HG02759 (cell line): ENCODE measurements around the gene MRNIP.
"Not testable (repeated sequence)": the region's sequence is repeated elsewhere in the genome, so short reads cannot be mapped to it uniquely, and the experiment has no call there.

Source experiments
- ATAC-seq: cut with Tn5 transposase; IDR thresholded peaks from one replicate; pipeline ENCODE4 v1.9.1; 2021; ENCODE audit warnings: mild to moderate bottlenecking, moderate library complexity; ENCODE audit not compliant: unreplicated experiment

The MRNIP gene

GRCh38 chr5:179840766-179841165, 17.9 kb downstream of the MRNIP start:
- no peak for ATAC-seq

GRCh38 chr5:179840321-179840720, 18.3 kb downstream of the MRNIP start:
- ATAC-seq: no peak

- no peak for ATAC-seq
These were observed 19.0 kb downstream of the MRNIP start for GRCh38 chr5:179839328-179840256.

- no peak for ATAC-seq
These were observed 21.3 kb downstream of the MRNIP start for GRCh38 chr5:179837076-179838011.

- ATAC-seq: no peak
These were observed 22.2 kb downstream of the MRNIP start for GRCh38 chr5:179836225-179837019.

- not testable (repeated sequence) for ATAC-seq
These were observed 23.7 kb downstream of the MRNIP start for GRCh38 chr5:179834871-179835270.

- no peak for ATAC-seq
These were observed 24.5 kb downstream of the MRNIP start for GRCh38 chr5:179834120-179834519.

GRCh38 chr5:179833709-179834070, 24.9 kb downstream of the MRNIP start:
- ATAC-seq: no peak

- no peak for ATAC-seq
These were observed 25.4 kb downstream of the MRNIP start for GRCh38 chr5:179833056-179833708.

GRCh38 chr5:179832039-179832745, 26.4 kb downstream of the MRNIP start:
- no peak for ATAC-seq

GRCh38 chr5:179830818-179831468, 27.7 kb downstream of the MRNIP start:
- ATAC-seq: no peak

- no peak for ATAC-seq
These were observed 28.7 kb downstream of the MRNIP start for GRCh38 chr5:179829732-179830435.

- no peak for ATAC-seq
These were observed 29.7 kb downstream of the MRNIP start for GRCh38 chr5:179828756-179829421.

GRCh38 chr5:179827680-179828079, 30.9 kb downstream of the MRNIP start:
- ATAC-seq: no peak

- ATAC-seq: no peak
These were observed 32.9 kb downstream of the MRNIP start for GRCh38 chr5:179825655-179826182.

GRCh38 chr5:179824745-179825112, 33.9 kb downstream of the MRNIP start:
- ATAC-seq: no peak

- ATAC-seq: no peak
These were observed 34.5 kb downstream of the MRNIP start for GRCh38 chr5:179823937-179824744.
